ENCODE results near the gene TBX5.

The TBX5 gene

GRCh38 chr12:114405519-114406271 is at the start of gene TBX5:
TBX5 (minus strand) TSS chr12:114406144; CDS start chr12:114403898, 2,246 bp downstream.
- in situ Hi-C loops (cut with MboI; ENCODE audit: low sequenced_read_pairs) = no loop called here

- in situ Hi-C loops (cut with MboI; ENCODE audit: low sequenced_read_pairs) = no loop called here
Measured at GRCh38 chr12:114451657-114452056, 45.7 kb upstream of the TBX5 start.

- in situ Hi-C loops (cut with MboI; ENCODE audit: low sequenced_read_pairs) = no loop called here
Measured at GRCh38 chr12:114450515-114451300, 44.8 kb upstream of the TBX5 start.

- in situ Hi-C loops (cut with MboI; ENCODE audit: low sequenced_read_pairs) = no loop called here
Measured at GRCh38 chr12:114450019-114450418, 44.1 kb upstream of the TBX5 start.

GRCh38 chr12:114448618-114448933 is 42.6 kb upstream of the TBX5 start:
- in situ Hi-C loops (cut with MboI; ENCODE audit: low sequenced_read_pairs) = no loop called here

GRCh38 chr12:114447799-114448617 is 42.1 kb upstream of the TBX5 start:
- in situ Hi-C loops (cut with MboI; ENCODE audit: low sequenced_read_pairs) = no loop called here

- in situ Hi-C loops (cut with MboI; ENCODE audit: low sequenced_read_pairs) = no loop called here
Measured at GRCh38 chr12:114447274-114447716, 41.4 kb upstream of the TBX5 start.

- in situ Hi-C loops (cut with MboI; ENCODE audit: low sequenced_read_pairs) = no loop called here
Measured at GRCh38 chr12:114445401-114446323, 39.7 kb upstream of the TBX5 start.

- in situ Hi-C loops (cut with MboI; ENCODE audit: low sequenced_read_pairs) = no loop called here
Measured at GRCh38 chr12:114444422-114445279, 38.7 kb upstream of the TBX5 start.

GRCh38 chr12:114443607-114444421 is 37.9 kb upstream of the TBX5 start:
- in situ Hi-C loops (cut with MboI; ENCODE audit: low sequenced_read_pairs) = no loop called here

- in situ Hi-C loops (cut with MboI; ENCODE audit: low sequenced_read_pairs) = no loop called here
Measured at GRCh38 chr12:114442578-114442977, 36.6 kb upstream of the TBX5 start.

GRCh38 chr12:114441545-114441944 is 35.6 kb upstream of the TBX5 start:
- in situ Hi-C loops (cut with MboI; ENCODE audit: low sequenced_read_pairs) = no loop called here

- in situ Hi-C loops (cut with MboI; ENCODE audit: low sequenced_read_pairs) = no loop called here
Measured at GRCh38 chr12:114441039-114441383, 35.1 kb upstream of the TBX5 start.

GRCh38 chr12:114440270-114441038 is 34.5 kb upstream of the TBX5 start:
- in situ Hi-C loops (cut with MboI; ENCODE audit: low sequenced_read_pairs) = no loop called here

- in situ Hi-C loops (cut with MboI; ENCODE audit: low sequenced_read_pairs) = no loop called here
Measured at GRCh38 chr12:114439817-114440216, 33.9 kb upstream of the TBX5 start.

- in situ Hi-C loops (cut with MboI; ENCODE audit: low sequenced_read_pairs) = no loop called here
Measured at GRCh38 chr12:114439261-114439683, 33.3 kb upstream of the TBX5 start.

GRCh38 chr12:114438635-114439256 is 32.8 kb upstream of the TBX5 start:
- in situ Hi-C loops (cut with MboI; ENCODE audit: low sequenced_read_pairs) = no loop called here
